Neuron (in vitro differentiated cells): ENCODE measurements around the gene GMCL1.
"Not testable (repeated sequence)": the region's sequence is repeated elsewhere in the genome, so short reads cannot be mapped to it uniquely, and the experiment has no call there.

ENCODE experiments used
- H2AFZ ChIP-seq: one replicate; pipeline ENCODE4 v1.6.1; 2013; ENCODE audit warnings: low read depth, mild to moderate bottlenecking, inconsistent platforms, low read length, moderate library complexity
- H3K27me3 ChIP-seq: one replicate; pipeline ENCODE4 v1.6.1; 2013; ENCODE audit warnings: low read length; ENCODE audit not compliant: insufficient read depth
- H3K36me3 ChIP-seq: one replicate; pipeline ENCODE4 v1.6.1; 2013; ENCODE audit warnings: low read length; ENCODE audit not compliant: insufficient read depth
- H3K4me1 ChIP-seq: one replicate; pipeline ENCODE4 v1.6.1; 2013; ENCODE audit warnings: low read length; ENCODE audit not compliant: insufficient read depth
- H3K4me3 ChIP-seq: 2 replicates; pipeline ENCODE4 v1.5.1; 2013; ENCODE audit warnings: mild to moderate bottlenecking, low read length, moderate library complexity
- H3K9me3 ChIP-seq: one replicate; pipeline ENCODE4 v1.6.1; 2013; ENCODE audit warnings: low read length

The GMCL1 gene

DNA sequence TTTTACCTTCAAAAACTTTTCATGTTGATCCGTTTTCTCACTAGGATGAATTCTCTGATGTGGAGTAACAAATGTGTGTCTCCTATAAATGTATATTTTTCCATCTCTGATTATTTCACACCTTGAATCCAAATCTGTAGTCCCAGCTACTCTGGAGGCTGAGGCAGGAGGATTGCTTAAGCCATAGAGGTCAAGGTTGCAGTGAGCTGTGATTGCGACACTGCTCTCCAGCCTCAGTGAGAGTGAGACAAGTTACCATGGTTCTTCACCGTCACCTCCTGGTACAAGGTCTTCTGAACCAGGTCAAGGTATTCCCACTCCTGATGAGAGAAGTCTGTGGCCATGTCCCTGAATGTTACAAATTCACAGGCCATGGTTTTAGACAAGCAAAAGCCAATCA lies 15.1 kb downstream of the GMCL1 start:
- H3K4me3 ChIP-seq: no peak overlapping the region
- H3K9me3 ChIP-seq: no peaks in the 10 kb centered on the region
- no peak overlapping the region for H2AFZ ChIP-seq
- H3K4me1 ChIP-seq: no peaks in the 10 kb centered on the region
- H3K36me3 ChIP-seq: peaks cover 60% of the 10 kb centered on the region
- H3K27me3 ChIP-seq: no peaks in the 10 kb centered on the region

DNA sequence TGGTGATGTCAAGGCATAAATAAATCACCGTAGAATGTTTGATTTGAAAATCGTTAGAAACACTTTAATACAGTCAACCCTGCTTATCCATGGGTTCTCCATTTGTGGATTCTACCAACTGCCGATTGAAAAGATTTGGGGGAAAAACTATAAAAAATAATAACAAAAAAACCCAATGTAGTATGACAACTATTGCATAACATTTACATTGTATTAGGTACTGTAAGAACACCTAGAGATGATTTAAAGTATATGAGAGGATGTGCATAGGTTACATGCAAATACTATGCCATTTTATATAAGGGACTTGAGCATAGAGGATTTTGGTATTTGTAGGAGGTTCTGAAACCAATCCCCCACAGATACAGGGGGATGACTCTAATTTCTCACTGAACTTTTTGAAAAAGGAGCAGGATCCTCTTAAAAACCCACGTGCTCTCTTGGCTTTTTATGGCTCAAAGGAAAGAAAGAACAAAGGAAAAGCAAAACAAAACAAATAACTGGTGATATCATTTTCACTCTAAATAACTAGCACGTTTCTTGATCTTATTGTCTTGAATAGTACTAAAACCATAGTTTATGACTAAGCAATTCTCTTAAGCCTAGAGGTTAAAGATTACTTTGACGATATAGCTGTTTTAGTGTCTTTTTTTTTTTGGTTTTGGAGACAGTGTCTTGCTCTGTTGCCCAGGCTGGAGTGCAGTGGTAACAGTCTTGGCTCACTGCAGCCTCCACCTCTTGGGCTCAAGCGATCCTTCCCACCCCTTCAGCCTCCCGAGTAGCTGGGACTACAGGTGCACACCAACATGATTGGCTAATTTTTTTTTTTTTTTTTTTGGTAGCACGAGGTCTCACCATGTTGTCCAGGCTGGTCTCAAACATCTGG lies 17.0 kb downstream of the GMCL1 start:
- H3K4me1 ChIP-seq: no peaks in the 10 kb centered on the region
- peaks cover 60% of the 10 kb centered on the region for H3K36me3 ChIP-seq
- no peak overlapping the region for H3K4me3 ChIP-seq
- H3K9me3 ChIP-seq: no peaks in the 10 kb centered on the region
- no peak overlapping the region for H2AFZ ChIP-seq
- H3K27me3 ChIP-seq: no peaks in the 10 kb centered on the region

DNA sequence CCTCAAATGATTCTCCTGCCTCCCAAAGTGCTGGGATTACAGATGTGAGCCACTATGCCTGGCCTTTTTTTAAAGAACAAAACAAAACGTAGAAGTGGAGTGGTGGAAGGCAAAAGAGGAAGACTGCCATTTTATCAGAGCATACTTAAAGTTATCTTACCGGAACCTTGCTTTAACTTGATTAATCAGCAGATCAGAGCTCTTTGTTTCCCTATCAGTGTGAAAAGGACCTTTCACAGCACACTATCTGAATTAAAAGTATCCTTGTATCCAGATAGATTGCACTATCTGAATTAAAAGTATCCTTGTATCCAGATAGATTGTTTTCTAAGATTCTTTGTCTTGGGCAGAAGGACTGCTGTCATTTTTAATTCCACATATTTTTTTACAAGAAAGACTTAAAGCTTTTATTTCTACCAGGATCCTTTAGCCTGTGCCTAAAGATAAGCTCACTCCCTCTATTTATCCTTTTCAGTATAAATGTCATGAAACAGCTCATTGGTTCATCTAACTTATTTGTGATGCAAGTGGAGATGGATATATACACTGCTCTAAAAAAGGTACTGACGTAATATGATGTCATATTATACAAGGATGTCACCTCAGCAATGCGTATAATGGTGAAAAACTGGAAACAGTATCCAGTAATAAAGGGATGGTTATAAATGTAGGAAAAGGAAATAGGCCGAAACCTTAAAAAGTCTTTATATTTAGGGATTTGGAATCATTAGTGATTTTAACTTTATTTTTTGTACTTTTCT lies 17.8 kb downstream of the GMCL1 start:
- H3K9me3 ChIP-seq: no peaks in the 10 kb centered on the region
- H3K4me3 ChIP-seq: no peak overlapping the region
- peaks cover 56% of the 10 kb centered on the region for H3K36me3 ChIP-seq
- no peaks in the 10 kb centered on the region for H3K4me1 ChIP-seq
- no peaks in the 10 kb centered on the region for H3K27me3 ChIP-seq
- no peak overlapping the region for H2AFZ ChIP-seq

GRCh38 chr2:69848186-69848790 lies 18.8 kb downstream of the GMCL1 start:
- Histone ChIP-seq H2AFZ (no peak overlapping the region), H3K4me1 (no peaks in the 10 kb centered on the region), H3K36me3 (peaks cover 56% of the 10 kb centered on the region), H3K27me3 (no peaks in the 10 kb centered on the region), H3K4me3 (no peak overlapping the region), H3K9me3 (no peaks in the 10 kb centered on the region)

- no peak overlapping the region for H3K4me3 ChIP-seq
- H3K36me3 ChIP-seq: peaks cover 28% of the 10 kb centered on the region
These were observed 28.8 kb downstream of the GMCL1 start for GRCh38 chr2:69858261-69858660.

DNA sequence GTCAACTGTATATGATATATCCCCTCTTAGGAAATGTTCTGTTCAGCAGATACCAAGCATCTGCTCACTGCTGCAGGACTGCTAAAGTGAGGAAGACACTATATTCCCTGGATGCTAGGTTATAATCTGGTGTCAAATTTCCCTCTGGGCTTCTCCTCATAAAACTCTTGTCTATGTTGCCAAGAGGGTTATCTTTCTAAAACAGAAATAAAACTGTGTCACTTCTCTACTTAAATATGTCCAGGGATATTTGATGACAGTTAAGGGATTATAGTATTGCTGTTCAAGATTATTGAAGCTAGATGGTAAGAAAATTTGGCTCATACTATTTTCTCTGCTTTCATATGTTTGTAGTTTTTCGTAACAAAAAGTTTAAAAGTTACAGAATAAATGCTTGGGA lies 33.8 kb downstream of the GMCL1 start:
- Histone ChIP-seq H2AFZ (no peak overlapping the region), H3K27me3 (no peaks in the 10 kb centered on the region), H3K36me3 (peaks cover 37% of the 10 kb centered on the region), H3K4me3 (no peak overlapping the region), H3K9me3 (no peaks in the 10 kb centered on the region), H3K4me1 (no peaks in the 10 kb centered on the region)

More at GRCh38 chr2:69858261-69858660, 28.8 kb downstream of the GMCL1 start:
- H3K4me1 ChIP-seq: no peaks in the 10 kb centered on the region
- H3K27me3 ChIP-seq: no peaks in the 10 kb centered on the region
- H3K9me3 ChIP-seq: no peaks in the 10 kb centered on the region
- no peak overlapping the region for H2AFZ ChIP-seq

DNA sequence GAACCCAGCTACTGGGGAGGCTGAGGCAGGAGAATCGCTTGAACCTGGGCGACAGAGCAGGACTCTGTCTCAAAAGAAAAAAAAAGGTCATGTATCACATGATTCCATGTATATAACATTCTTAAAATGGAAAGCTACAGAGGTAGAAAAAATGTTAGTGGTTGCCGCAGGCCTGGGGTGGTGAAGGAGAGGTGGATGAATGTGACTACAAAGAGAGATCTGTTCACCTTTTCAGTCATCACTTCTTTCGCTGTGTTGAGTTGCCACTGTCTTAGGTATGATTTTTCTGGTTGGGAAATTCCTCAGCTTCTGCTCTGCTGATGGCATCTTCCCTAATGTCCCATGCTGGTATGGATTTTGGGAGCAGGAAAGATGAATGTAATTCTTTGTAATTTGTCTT lies 59.0 kb downstream of the GMCL1 start:
- Histone ChIP-seq H3K9me3 (peaks cover 5% of the 10 kb centered on the region), H3K4me1 (peaks cover 1% of the 10 kb centered on the region), H2AFZ (no peak overlapping the region), H3K36me3 (no peaks in the 10 kb centered on the region), H3K27me3 (no peaks in the 10 kb centered on the region), H3K4me3 (no peak overlapping the region)

DNA sequence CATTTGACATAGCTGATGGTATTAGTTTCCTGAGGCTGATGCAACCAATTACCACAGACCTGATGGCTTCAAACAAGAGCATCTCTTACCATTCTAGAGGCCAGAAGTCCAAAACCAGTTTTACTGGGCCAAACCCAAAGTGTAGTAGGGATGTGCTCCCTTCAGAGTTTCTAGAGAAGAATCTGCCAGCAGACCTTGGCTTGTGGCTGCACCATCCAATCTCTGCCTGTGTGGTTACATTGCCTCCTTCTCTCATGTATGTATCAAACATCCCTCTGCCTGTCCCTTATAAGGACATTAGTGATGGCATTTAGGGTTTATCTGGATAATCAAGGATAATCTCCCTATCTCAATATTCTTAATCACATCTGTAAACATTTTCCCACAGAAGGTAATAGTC lies 59.8 kb downstream of the GMCL1 start:
- H3K4me1 ChIP-seq: peaks cover 3% of the 10 kb centered on the region
- no peak overlapping the region for H3K4me3 ChIP-seq

GRCh38 chr2:69890881-69891280 lies 61.4 kb downstream of the GMCL1 start:
- peaks cover 6% of the 10 kb centered on the region for H3K4me1 ChIP-seq
- H3K36me3 ChIP-seq: peaks cover 1% of the 10 kb centered on the region
- peaks cover 5% of the 10 kb centered on the region for H3K9me3 ChIP-seq
- H3K27me3 ChIP-seq: no peaks in the 10 kb centered on the region
- H2AFZ ChIP-seq: no peak overlapping the region
- no peak overlapping the region for H3K4me3 ChIP-seq

More for the DNA sequence above, 59.8 kb downstream of the GMCL1 start:
- H3K9me3 ChIP-seq: peaks cover 5% of the 10 kb centered on the region
- H3K36me3 ChIP-seq: no peaks in the 10 kb centered on the region
- no peaks in the 10 kb centered on the region for H3K27me3 ChIP-seq
- no peak overlapping the region for H2AFZ ChIP-seq

GRCh38 chr2:69892838-69893424 lies 63.5 kb downstream of the GMCL1 start:
- not testable (repeated sequence) for H3K27me3 ChIP-seq, H3K9me3 ChIP-seq, H3K4me1 ChIP-seq
- H3K4me3 ChIP-seq: peak overlapping the region; percentile 99
- H3K36me3 ChIP-seq: peaks cover 22% of the 10 kb centered on the region
- H2AFZ ChIP-seq: peak overlapping the region; percentile 100

DNA sequence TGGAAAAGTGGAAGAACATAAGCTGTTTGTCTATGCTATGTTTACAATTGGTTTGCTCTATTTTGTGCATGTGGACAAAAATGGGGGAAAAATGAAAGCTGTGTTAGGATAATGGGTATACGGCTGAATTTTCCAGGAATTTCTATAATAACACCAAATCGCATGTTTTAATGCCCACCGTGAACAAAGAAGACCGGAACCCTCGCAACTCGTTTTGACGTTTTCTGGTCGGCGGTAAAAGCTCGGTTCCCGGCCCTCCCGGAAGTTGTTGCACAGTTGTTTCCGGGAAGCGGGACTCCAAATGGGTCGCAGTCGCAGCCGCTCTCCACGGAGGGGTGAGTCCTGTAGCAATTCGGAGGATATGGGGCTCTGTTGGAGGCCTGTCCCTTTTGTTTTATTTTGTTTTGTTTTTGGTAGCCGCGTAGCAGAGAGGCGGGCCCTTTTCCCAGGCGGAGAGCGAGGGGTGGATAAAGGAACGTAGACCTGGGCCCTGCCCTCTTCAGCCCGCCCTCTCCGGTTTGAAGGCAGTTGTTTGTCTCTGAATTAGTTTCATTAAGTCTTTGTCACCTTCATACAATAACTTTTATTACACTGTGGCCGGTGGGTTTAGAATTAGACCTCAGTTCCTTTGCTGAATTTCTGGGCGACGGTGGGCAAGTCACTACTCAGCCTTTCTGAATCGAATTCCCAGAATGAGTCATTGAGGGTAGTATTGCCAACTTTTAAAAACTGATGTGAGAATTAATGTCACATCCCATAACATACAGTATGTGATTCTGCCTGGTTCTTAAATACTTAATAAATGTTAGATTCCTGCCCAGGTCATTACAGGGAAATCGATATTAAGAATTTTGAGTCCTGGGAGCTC lies 64.5 kb downstream of the GMCL1 start, which contains the start of gene SNRNP27:
Gene SNRNP27, plus strand, starts transcription at position 273 of the 868 bp plus-strand sequence. Its CDS starts 29 bp downstream, at position 302.
- no peaks in the 10 kb centered on the region for H3K27me3 ChIP-seq
- peak within 1 kb of the TSS; percentile 100 for H2AFZ ChIP-seq
- H3K4me3 ChIP-seq: peak within 1 kb of the TSS; percentile 99
- peaks cover 5% of the 10 kb centered on the region for H3K9me3 ChIP-seq
- H3K36me3 ChIP-seq: peaks cover 31% of the 10 kb centered on the region
- H3K4me1 ChIP-seq: peaks cover 6% of the 10 kb centered on the region

DNA sequence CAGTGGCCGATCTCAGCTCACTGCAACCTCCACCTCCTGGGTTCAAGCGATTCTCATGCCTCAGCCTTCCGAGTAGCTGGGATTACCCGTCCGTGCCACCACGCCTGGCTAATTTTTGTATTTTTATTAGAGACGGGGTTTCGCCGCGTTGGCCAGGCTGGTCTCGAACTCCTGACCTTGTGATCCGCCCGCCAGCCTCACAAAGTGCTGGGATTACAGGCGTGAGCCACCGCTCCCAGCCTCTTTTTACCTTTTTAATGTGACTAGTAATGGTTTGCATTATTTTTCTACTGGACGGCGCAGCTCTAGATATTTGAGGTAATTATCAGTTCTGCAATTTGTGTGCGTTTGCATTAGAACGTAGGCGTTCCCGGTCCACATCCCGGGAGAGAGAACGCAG lies 65.3 kb downstream of the GMCL1 start:
- not testable (repeated sequence) for H3K27me3 ChIP-seq, H3K4me1 ChIP-seq, H2AFZ ChIP-seq, H3K9me3 ChIP-seq
- Histone ChIP-seq H3K36me3 (peaks cover 38% of the 10 kb centered on the region), H3K4me3 (peak overlapping the region; percentile 99)
